Astrocyte (in vitro differentiated cells and primary cell): ENCODE results near the gene TRIM49B. TPM values are rescaled to one million over a fixed set of nuclear protein-coding genes. Genes with fewer than 3 reads are reported as not detected.

Experiments used
- total RNA-seq: library from RNA; stranded (reverse); gene quantifications from 2 replicates; pipeline ENCODE4 v1.2.1, GENCODE V29; 2021

The TRIM49B gene
- total RNA-seq, 1 donor from 2014 or later: not detected

Other genes starting within 250 kb of the TRIM49B start
- not detected in 2 replicates for gene TRIM51G, start 44.9 kb upstream of the TRIM49B start, total RNA-seq
- not detected in 2 replicates for gene TRIM64C, start 30.3 kb downstream of the TRIM49B start, total RNA-seq
- 0.19 and 0.36 TPM in 2 replicates for gene FOLH1, start 179.8 kb downstream of the TRIM49B start, total RNA-seq